ENCODE measurements around the gene WWP2.

GRCh38 chr16:69892378-69892777 is 130.2 kb downstream of the WWP2 start:
- TF ChIP-seq, protein P1, sequence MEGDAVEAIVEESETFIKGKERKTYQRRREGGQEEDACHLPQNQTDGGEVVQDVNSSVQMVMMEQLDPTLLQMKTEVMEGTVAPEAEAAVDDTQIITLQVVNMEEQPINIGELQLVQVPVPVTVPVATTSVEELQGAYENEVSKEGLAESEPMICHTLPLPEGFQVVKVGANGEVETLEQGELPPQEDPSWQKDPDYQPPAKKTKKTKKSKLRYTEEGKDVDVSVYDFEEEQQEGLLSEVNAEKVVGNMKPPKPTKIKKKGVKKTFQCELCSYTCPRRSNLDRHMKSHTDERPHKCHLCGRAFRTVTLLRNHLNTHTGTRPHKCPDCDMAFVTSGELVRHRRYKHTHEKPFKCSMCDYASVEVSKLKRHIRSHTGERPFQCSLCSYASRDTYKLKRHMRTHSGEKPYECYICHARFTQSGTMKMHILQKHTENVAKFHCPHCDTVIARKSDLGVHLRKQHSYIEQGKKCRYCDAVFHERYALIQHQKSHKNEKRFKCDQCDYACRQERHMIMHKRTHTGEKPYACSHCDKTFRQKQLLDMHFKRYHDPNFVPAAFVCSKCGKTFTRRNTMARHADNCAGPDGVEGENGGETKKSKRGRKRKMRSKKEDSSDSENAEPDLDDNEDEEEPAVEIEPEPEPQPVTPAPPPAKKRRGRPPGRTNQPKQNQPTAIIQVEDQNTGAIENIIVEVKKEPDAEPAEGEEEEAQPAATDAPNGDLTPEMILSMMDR (IDR thresholded peaks at IDR 0.05): no peak
- no peak for TF ChIP-seq POLR2A (IDR thresholded peaks at IDR 0.05)
